C1 segment of cervical spinal cord (tissue), 14 donors: ENCODE measurements around the gene CLK1.
"Not testable (repeated sequence)": the region's sequence is repeated elsewhere in the genome, so short reads cannot be mapped to it uniquely, and the experiment has no call there.

Experiments
- DNase-seq, 14 donors: peaks; one replicate each; lab custom pipeline; 2025; lab: John Stamatoyannopoulos, UW

Gene CLK1

DNA sequence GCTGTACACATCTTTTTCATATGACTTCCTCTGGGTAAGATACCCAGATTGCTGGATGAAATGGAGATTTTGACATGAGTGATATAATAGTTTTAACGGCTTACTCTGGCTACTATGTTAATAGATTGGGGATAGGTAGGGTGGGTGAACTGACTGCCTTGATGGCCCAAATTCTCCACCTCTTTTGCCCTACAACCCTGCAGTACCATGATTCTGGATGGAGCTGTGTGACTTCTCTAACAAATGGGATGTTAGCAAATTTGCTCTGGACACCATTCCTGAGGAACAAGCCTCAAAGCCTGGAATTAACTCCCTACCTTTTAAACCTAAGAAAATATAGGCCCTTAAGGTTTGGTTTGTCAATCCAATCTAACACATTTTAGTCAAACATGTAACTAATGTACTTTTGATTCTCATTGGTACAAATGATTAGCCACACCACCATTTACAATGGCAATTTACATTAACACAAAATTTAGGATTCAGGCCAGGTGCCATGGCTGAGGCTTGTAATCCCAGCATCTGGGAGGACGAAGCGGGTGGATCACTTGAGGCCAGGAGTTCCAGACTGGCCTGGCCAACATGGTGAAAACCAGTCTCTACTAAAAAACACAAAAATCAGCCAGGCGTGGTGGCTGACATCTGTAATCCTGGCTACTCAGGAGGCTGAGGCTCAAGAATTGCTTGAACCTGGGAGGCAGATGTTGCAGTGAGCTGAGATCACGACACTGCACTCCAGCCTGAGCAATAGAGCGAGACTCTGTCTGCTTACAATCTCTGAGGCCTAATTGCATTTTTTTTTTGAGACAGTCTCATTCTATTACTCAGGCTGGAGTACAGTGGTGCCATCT, 12.8 kb downstream of the CLK1 start:
- no peak for DNase-seq

DNA sequence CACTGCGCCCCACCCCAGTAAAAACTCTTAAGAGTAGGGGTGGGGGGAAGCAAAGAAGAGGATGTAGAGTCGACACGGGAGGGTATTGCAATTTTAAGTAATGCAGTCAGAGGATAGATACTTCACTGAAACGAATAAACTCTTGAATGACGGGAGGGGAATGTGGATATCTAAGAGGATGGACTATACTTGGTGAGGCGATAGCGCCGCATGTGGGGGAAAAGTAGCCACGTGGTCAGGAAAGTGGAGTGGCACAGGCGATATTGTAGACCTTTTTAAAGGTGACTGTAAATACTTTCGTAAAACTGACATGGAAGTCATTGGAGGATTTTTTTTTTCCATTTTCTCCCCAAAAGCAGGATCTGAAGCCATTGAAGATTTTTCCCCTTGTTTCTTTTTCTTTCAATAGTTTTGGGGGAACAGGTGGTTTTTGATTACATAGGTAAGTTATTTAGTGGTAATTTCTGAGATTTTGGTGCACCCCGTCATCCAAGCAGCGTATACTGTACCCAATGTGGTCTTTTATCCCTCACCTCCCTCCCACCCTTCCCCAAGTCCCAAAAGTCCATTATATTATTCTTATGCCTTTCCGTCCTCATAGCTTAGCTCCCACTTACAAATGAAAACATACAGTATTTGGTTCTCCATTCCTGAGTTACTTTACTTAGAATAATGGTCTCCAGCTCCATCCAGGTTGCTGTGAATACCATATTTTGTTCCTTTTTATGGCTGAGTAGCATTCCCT, 13.8 kb downstream of the CLK1 start:
- no peak for DNase-seq

- no peak for DNase-seq
Measured at GRCh38 chr2:200847939-200848338, 16.5 kb downstream of the CLK1 start.

GRCh38 chr2:200847269-200847668, 17.2 kb downstream of the CLK1 start:
- DNase-seq: no peak

GRCh38 chr2:200845669-200846325, 18.7 kb downstream of the CLK1 start:
- DNase-seq: no peak

- no peak for DNase-seq
Measured at GRCh38 chr2:200845194-200845593, 19.3 kb downstream of the CLK1 start.

DNA sequence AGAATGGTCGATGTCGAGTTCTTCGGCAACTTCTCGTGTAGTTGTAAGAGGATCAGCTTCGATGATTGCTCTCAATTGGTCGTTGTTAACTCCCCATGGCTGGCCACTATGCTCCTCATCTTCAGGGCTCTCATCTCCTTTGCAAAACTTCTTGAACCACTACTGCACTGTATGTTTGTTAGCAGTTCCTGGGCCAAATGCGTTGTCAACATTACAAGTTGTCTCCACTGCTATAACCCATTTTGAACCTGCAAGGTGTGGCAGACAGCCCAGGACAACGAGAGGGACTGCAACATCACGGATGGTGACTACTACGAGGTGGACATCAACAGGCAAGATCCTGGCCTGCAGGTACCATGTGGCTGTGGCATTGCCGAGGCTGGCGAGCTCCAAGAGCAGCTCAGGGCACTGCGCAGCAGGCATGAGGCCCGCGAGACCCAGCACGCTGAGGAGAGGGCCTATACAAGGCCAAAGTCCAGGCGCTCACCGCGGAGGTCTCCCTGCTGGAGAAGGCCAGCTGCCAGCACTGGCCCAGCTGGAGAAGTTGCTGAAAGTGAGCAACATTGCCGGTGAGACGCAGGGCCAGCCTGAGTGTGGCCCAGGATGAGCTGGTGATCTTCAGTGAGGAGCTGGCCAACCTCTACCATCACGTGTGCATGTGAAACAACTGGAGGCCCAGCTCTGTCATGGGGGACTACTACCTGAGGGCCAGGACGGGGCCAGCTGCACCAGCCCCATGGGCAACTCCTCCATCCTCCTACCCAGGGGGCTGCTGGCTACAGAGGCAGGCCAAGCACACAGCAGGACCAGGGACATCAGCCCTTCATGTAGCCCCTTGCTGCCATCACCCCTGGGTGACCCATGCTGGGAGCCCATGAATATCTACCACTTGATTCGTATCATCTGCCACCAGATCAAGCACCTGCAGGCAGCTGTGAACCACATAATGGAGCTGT, 20.2 kb downstream of the CLK1 start:
- no peak for DNase-seq

- DNase-seq: no peak
Measured at GRCh38 chr2:200839513-200839912, 24.9 kb downstream of the CLK1 start.

DNA sequence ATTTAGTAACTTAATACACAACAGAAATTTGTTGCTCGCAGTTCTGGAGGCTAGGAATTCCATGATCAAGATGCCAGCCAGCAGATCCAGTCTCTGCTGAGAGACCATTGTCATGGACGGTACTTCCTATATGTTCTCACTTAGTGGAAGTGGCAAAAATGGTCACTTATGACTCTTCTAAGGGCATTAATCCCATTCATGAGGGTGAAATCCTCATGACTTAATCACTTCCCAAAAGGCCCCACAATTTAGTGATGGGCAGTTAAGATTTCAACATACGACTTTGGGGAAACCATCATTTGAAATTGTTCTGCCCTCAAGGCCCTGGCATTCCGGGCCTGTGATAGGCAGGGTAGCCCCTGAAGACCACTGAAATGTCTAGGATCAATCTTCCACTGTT, 29.8 kb downstream of the CLK1 start:
- no peak for DNase-seq

GRCh38 chr2:200829258-200829655, 35.2 kb downstream of the CLK1 start:
- no peak for DNase-seq

GRCh38 chr2:200828572-200829257, 35.7 kb downstream of the CLK1 start:
- no peak for DNase-seq

GRCh38 chr2:200828104-200828503, 36.4 kb downstream of the CLK1 start:
- no peak for DNase-seq

- DNase-seq: no peak
Measured at GRCh38 chr2:200821686-200822245, 42.7 kb downstream of the CLK1 start.

GRCh38 chr2:200820573-200821234, 43.8 kb downstream of the CLK1 start:
- DNase-seq: no peak

DNA sequence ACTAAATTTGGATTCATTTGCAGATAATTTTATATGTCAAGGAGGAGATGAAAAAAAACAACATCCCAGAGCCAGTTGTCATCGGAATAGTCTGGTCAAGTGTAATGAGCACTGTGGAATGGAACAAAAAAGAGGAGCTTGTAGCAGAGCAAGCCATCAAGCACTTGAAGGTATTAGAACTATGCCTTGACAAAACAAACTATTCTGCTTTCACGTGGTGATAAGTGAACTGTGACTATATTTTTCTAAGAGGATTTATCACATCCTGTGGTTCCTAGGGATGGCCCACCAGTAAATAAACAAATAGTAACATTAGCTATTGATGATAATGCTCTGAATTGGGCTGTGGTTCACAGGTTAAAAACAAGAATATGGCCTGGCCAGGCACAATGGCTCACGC, 45.7 kb downstream of the CLK1 start:
- not testable (repeated sequence) for DNase-seq

- DNase-seq: no peak
Measured at GRCh38 chr2:200814917-200815316, 49.5 kb downstream of the CLK1 start.

GRCh38 chr2:200814276-200814815, 50.1 kb downstream of the CLK1 start:
- DNase-seq: no peak

- DNase-seq: peak in 13 of 14 donors; percentile 7 to 75 (median 52)
Measured at GRCh38 chr2:200812122-200813022, 52.1 kb downstream of the CLK1 start.
